ENCODE data around the gene ELAVL3.
"Not testable (repeated sequence)": the region's sequence is repeated elsewhere in the genome, so short reads cannot be mapped to it uniquely, and the experiment has no call there.

The ELAVL3 gene

GRCh38 chr19:11435057-11435832, 45.6 kb downstream of the ELAVL3 start, which contains the start of the genes ODAD3 and PRKCSH:
ODAD3 (minus strand) TSS chr19:11435121; CDS start chr19:11435016, 105 bp downstream.
PRKCSH (plus strand) TSS chr19:11435635; CDS start chr19:11436118, 483 bp downstream.
- H2BK15ac ChIP-seq (replicated peaks; ENCODE audit: low read depth), result no peak within 1 kb of the TSS
- no peak within 1 kb of the TSS for H3K27ac ChIP-seq (ENCODE audit: low read depth, low read length)
- no CpG with 5 or more reads among the region's 53 CpGs for WGBS (ENCODE audit: extremely low coverage, insufficient coverage, low lambda C conversion rate)

GRCh38 chr19:11434703-11435056, 46.2 kb downstream of the ELAVL3 start:
- no peaks in the 10 kb centered on the region for H3K27me3 ChIP-seq (ENCODE audit: insufficient read depth, low read length, poor library complexity)
- H4K8ac ChIP-seq (ENCODE audit: low read depth, low read length), result no peak overlapping the region
- peak overlapping the region; percentile 69 for H3K56ac ChIP-seq (ENCODE audit: low read length)
- no peak for DNase-seq
- no peak overlapping the region for H2AK5ac ChIP-seq (ENCODE audit: low read length)
- H3K4me2 ChIP-seq (ENCODE audit: low read length), result peak overlapping the region; percentile 38
- H3K9ac ChIP-seq (ENCODE audit: low read length), result peak overlapping the region; percentile 31
- H3K4ac ChIP-seq (ENCODE audit: low read depth, low read length), result no peak overlapping the region
- peaks cover 4% of the 10 kb centered on the region for H3K4me1 ChIP-seq (ENCODE audit: control insufficient read depth, low read depth, low read length)
- H3K36me3 ChIP-seq (ENCODE audit: control insufficient read depth, insufficient read depth, low read length), result peaks cover 6% of the 10 kb centered on the region
- no peak overlapping the region for H3K18ac ChIP-seq (ENCODE audit: low read length)
- H4K5ac ChIP-seq (ENCODE audit: low read length), result no peak overlapping the region
- H2BK15ac ChIP-seq (replicated peaks; ENCODE audit: low read depth), result no peak overlapping the region
- H3K79me1 ChIP-seq (ENCODE audit: low read length), result peaks cover 13% of the 10 kb centered on the region
- no peak overlapping the region for H3K23ac ChIP-seq (ENCODE audit: low read length)
- peaks cover 15% of the 10 kb centered on the region for H3K79me2 ChIP-seq (ENCODE audit: control insufficient read depth, insufficient read depth, low read length)
- H3K27ac ChIP-seq (ENCODE audit: low read depth, low read length), result no peak overlapping the region
- H2BK5ac ChIP-seq (ENCODE audit: low read length), result peak overlapping the region; percentile 46
- no peak overlapping the region for H2BK120ac ChIP-seq (ENCODE audit: low read depth, low read length)
- H3K4me3 ChIP-seq (ENCODE audit: low read length), result no peak overlapping the region
- no CpG with 5 or more reads among the region's 9 CpGs for WGBS (ENCODE audit: extremely low coverage, insufficient coverage, low lambda C conversion rate)

More at GRCh38 chr19:11435057-11435832, 45.6 kb downstream of the ELAVL3 start, which contains the start of the genes ODAD3 and PRKCSH:
- Histone ChIP-seq H3K4me2 (ENCODE audit: low read length) (peak within 1 kb of the TSS; percentile 40), H3K4ac (ENCODE audit: low read depth, low read length) (peak within 1 kb of the TSS; percentile 28), H3K4me1 (ENCODE audit: control insufficient read depth, low read depth, low read length) (peaks cover 4% of the 10 kb centered on the region), H2BK120ac (ENCODE audit: low read depth, low read length) (no peak within 1 kb of the TSS), H3K9ac (ENCODE audit: low read length) (peak within 1 kb of the TSS; percentile 96), H3K23ac (ENCODE audit: low read length) (no peak within 1 kb of the TSS), H3K27me3 (ENCODE audit: insufficient read depth, low read length, poor library complexity) (no peaks in the 10 kb centered on the region), H4K8ac (ENCODE audit: low read depth, low read length) (no peak within 1 kb of the TSS), H3K18ac (ENCODE audit: low read length) (peak within 1 kb of the TSS; percentile 12), H3K36me3 (ENCODE audit: control insufficient read depth, insufficient read depth, low read length) (peaks cover 6% of the 10 kb centered on the region), H3K79me2 (ENCODE audit: control insufficient read depth, insufficient read depth, low read length) (peaks cover 15% of the 10 kb centered on the region), H4K5ac (ENCODE audit: low read length) (no peak within 1 kb of the TSS), H2BK5ac (ENCODE audit: low read length) (peak within 1 kb of the TSS; percentile 61), H3K56ac (ENCODE audit: low read length) (peak within 1 kb of the TSS; percentile 99), H2AK5ac (ENCODE audit: low read length) (peak within 1 kb of the TSS; percentile 64), H3K79me1 (ENCODE audit: low read length) (peaks cover 13% of the 10 kb centered on the region), H3K4me3 (ENCODE audit: low read length) (peak within 1 kb of the TSS; percentile 80)
- peak; percentile 100 for DNase-seq

- H3K23ac ChIP-seq (ENCODE audit: low read length), result not testable (repeated sequence)
Observed at GRCh38 chr19:11433526-11433925, 47.3 kb downstream of the ELAVL3 start.

GRCh38 chr19:11426656-11427055, 54.2 kb downstream of the ELAVL3 start:
- Histone ChIP-seq H3K79me1 (ENCODE audit: low read length) (no peaks in the 10 kb centered on the region), H2BK15ac (replicated peaks; ENCODE audit: low read depth) (no peak overlapping the region), H3K56ac (ENCODE audit: low read length) (no peak overlapping the region), H4K5ac (ENCODE audit: low read length) (no peak overlapping the region), H3K9ac (ENCODE audit: low read length) (no peak overlapping the region), H3K4me1 (ENCODE audit: control insufficient read depth, low read depth, low read length) (no peaks in the 10 kb centered on the region), H3K4me3 (ENCODE audit: low read length) (no peak overlapping the region), H4K8ac (ENCODE audit: low read depth, low read length) (no peak overlapping the region), H3K36me3 (ENCODE audit: control insufficient read depth, insufficient read depth, low read length) (no peaks in the 10 kb centered on the region), H3K4ac (ENCODE audit: low read depth, low read length) (no peak overlapping the region), H3K4me2 (ENCODE audit: low read length) (no peak overlapping the region), H3K27me3 (ENCODE audit: insufficient read depth, low read length, poor library complexity) (no peaks in the 10 kb centered on the region), H2AK5ac (ENCODE audit: low read length) (no peak overlapping the region), H3K23ac (ENCODE audit: low read length) (no peak overlapping the region), H3K27ac (ENCODE audit: low read depth, low read length) (no peak overlapping the region), H2BK5ac (ENCODE audit: low read length) (no peak overlapping the region), H2BK120ac (ENCODE audit: low read depth, low read length) (no peak overlapping the region), H3K18ac (ENCODE audit: low read length) (no peak overlapping the region), H3K79me2 (ENCODE audit: control insufficient read depth, insufficient read depth, low read length) (no peaks in the 10 kb centered on the region)
- DNase-seq, result no peak
- whole genome bisulfite sequencing (ENCODE audit: extremely low coverage, insufficient coverage, low lambda C conversion rate), result no CpG with 5 or more reads among the region's 19 CpGs

More at GRCh38 chr19:11433526-11433925, 47.3 kb downstream of the ELAVL3 start:
- DNase-seq; H3K36me3 ChIP-seq (ENCODE audit: control insufficient read depth, insufficient read depth, low read length); H4K5ac ChIP-seq (ENCODE audit: low read length); H3K4me3 ChIP-seq (ENCODE audit: low read length); H3K27me3 ChIP-seq (ENCODE audit: insufficient read depth, low read length, poor library complexity); H3K4me1 ChIP-seq (ENCODE audit: control insufficient read depth, low read depth, low read length); H3K18ac ChIP-seq (ENCODE audit: low read length); H2AK5ac ChIP-seq (ENCODE audit: low read length); H3K56ac ChIP-seq (ENCODE audit: low read length); H3K9ac ChIP-seq (ENCODE audit: low read length); H4K8ac ChIP-seq (ENCODE audit: low read depth, low read length); H3K27ac ChIP-seq (ENCODE audit: low read depth, low read length); H3K4ac ChIP-seq (ENCODE audit: low read depth, low read length); H2BK15ac ChIP-seq (replicated peaks; ENCODE audit: low read depth); H2BK5ac ChIP-seq (ENCODE audit: low read length); H3K4me2 ChIP-seq (ENCODE audit: low read length); H2BK120ac ChIP-seq (ENCODE audit: low read depth, low read length): not testable (repeated sequence)
- Histone ChIP-seq H3K79me1 (ENCODE audit: low read length) (peaks cover 13% of the 10 kb centered on the region), H3K79me2 (ENCODE audit: control insufficient read depth, insufficient read depth, low read length) (peaks cover 15% of the 10 kb centered on the region)
- no CpG with 5 or more reads among the region's 3 CpGs for WGBS (ENCODE audit: extremely low coverage, insufficient coverage, low lambda C conversion rate)

- peaks cover 2% of the 10 kb centered on the region for H3K4me1 ChIP-seq (ENCODE audit: control insufficient read depth, low read depth, low read length)
- DNase-seq, result peak; percentile 72
- H3K79me2 ChIP-seq (ENCODE audit: control insufficient read depth, insufficient read depth, low read length), result no peaks in the 10 kb centered on the region
- no peak overlapping the region for H3K56ac ChIP-seq (ENCODE audit: low read length)
- no peak overlapping the region for H2BK5ac ChIP-seq (ENCODE audit: low read length)
- H4K5ac ChIP-seq (ENCODE audit: low read length), result no peak overlapping the region
- H2AK5ac ChIP-seq (ENCODE audit: low read length), result no peak overlapping the region
- H4K8ac ChIP-seq (ENCODE audit: low read depth, low read length), result no peak overlapping the region
- no peaks in the 10 kb centered on the region for H3K27me3 ChIP-seq (ENCODE audit: insufficient read depth, low read length, poor library complexity)
- no peak overlapping the region for H3K27ac ChIP-seq (ENCODE audit: low read depth, low read length)
- no peak overlapping the region for H3K4ac ChIP-seq (ENCODE audit: low read depth, low read length)
- H2BK15ac ChIP-seq (replicated peaks; ENCODE audit: low read depth), result no peak overlapping the region
- H3K18ac ChIP-seq (ENCODE audit: low read length), result no peak overlapping the region
- no peak overlapping the region for H3K4me3 ChIP-seq (ENCODE audit: low read length)
- no peaks in the 10 kb centered on the region for H3K36me3 ChIP-seq (ENCODE audit: control insufficient read depth, insufficient read depth, low read length)
- no peaks in the 10 kb centered on the region for H3K79me1 ChIP-seq (ENCODE audit: low read length)
- no CpG with 5 or more reads among the region's 28 CpGs for WGBS (ENCODE audit: extremely low coverage, insufficient coverage, low lambda C conversion rate)
- H3K4me2 ChIP-seq (ENCODE audit: low read length), result no peak overlapping the region
- H3K9ac ChIP-seq (ENCODE audit: low read length), result no peak overlapping the region
- no peak overlapping the region for H2BK120ac ChIP-seq (ENCODE audit: low read depth, low read length)
- H3K23ac ChIP-seq (ENCODE audit: low read length), result no peak overlapping the region
Observed at GRCh38 chr19:11425719-11426457, 55.0 kb downstream of the ELAVL3 start.
